Hepatocyte (in vitro differentiated cells): ENCODE results near the gene CYP1A2.

Experiments used
- EZH2 ChIP-seq: fragments of 200-600 bp; sonication (generic); IDR thresholded peaks from 2 replicates; pipeline ENCODE4 v1.6.1; 2016; ENCODE audit warnings: antibody characterized with exemption, mild to moderate bottlenecking, borderline replicate concordance
- EZH2phosphoT487 ChIP-seq: fragments of 200-600 bp; sonication (generic); IDR thresholded peaks from one replicate; pipeline ENCODE4 v1.6.1; 2018; ENCODE audit warnings: antibody characterized with exemption, mild to moderate bottlenecking, low read depth, moderate library complexity; ENCODE audit not compliant: unreplicated experiment, severe bottlenecking
- TF ChIP-seq, protein P1 (sequence below): fragments of 200-600 bp; sonication (generic); IDR thresholded peaks from 2 replicates; pipeline ENCODE4 v1.5.1; 2016; ENCODE audit warnings: antibody characterized with exemption, mild to moderate bottlenecking; ENCODE audit not compliant: poor library complexity

DNA sequence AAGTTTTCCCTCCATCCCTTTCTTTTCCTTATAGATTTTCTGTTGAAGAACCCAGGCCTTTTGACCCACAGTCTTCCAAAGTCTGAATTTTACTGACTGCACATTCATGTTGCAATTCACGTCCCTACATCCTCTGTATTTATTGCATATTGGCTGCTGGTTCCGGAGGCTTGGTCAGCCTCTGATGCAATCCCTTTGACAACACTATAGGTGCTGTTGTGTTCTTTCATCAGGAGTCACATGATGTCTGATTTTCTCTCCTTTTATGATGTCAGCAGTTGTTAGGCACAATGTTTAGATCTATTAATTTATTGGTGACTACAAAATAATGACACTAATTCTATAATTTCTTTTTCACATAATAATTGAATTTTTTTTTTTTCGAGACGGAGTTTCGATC, 32.0 kb upstream of the CYP1A2 start:
- TF ChIP-seq, protein P1, sequence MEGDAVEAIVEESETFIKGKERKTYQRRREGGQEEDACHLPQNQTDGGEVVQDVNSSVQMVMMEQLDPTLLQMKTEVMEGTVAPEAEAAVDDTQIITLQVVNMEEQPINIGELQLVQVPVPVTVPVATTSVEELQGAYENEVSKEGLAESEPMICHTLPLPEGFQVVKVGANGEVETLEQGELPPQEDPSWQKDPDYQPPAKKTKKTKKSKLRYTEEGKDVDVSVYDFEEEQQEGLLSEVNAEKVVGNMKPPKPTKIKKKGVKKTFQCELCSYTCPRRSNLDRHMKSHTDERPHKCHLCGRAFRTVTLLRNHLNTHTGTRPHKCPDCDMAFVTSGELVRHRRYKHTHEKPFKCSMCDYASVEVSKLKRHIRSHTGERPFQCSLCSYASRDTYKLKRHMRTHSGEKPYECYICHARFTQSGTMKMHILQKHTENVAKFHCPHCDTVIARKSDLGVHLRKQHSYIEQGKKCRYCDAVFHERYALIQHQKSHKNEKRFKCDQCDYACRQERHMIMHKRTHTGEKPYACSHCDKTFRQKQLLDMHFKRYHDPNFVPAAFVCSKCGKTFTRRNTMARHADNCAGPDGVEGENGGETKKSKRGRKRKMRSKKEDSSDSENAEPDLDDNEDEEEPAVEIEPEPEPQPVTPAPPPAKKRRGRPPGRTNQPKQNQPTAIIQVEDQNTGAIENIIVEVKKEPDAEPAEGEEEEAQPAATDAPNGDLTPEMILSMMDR, result no peak
- TF ChIP-seq EZH2phosphoT487, result no peak
- no peak for TF ChIP-seq EZH2
